Measurements from ENCODE around the gene MAMDC2.

DNA sequence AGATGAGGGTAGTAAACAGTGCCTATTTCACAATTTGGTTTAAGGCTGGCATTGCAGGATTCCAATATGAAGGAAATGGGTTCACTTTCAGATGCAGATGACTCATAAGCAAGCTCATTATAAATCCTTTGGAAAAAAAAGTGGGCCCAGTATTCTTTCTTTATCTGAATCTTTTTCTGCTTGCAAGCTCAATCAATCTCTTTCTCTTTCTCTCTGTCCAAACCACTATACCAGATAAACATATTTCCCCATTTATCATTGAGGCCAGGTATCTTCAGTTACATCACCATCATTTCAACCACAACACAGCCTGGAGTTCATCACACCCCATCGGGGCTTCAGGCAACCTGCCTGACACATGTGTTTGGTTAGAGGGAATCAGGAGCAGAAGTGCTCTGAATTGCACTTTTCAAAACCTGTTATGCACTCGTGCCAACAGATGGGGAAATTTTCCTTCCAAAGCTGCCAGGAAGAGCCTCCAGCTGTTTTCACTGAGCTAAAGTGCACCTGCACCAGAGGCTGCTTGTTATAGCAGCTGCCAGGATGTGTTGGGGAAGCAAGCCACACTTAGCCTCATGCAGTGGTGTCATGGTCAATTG, 30.0 kb upstream of the MAMDC2 start:
- TF ChIP-seq, protein P1, sequence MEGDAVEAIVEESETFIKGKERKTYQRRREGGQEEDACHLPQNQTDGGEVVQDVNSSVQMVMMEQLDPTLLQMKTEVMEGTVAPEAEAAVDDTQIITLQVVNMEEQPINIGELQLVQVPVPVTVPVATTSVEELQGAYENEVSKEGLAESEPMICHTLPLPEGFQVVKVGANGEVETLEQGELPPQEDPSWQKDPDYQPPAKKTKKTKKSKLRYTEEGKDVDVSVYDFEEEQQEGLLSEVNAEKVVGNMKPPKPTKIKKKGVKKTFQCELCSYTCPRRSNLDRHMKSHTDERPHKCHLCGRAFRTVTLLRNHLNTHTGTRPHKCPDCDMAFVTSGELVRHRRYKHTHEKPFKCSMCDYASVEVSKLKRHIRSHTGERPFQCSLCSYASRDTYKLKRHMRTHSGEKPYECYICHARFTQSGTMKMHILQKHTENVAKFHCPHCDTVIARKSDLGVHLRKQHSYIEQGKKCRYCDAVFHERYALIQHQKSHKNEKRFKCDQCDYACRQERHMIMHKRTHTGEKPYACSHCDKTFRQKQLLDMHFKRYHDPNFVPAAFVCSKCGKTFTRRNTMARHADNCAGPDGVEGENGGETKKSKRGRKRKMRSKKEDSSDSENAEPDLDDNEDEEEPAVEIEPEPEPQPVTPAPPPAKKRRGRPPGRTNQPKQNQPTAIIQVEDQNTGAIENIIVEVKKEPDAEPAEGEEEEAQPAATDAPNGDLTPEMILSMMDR (IDR thresholded peaks at IDR 0.05; ENCODE audit: low read depth, low read length), result no peak
- TF ChIP-seq, protein P2, sequence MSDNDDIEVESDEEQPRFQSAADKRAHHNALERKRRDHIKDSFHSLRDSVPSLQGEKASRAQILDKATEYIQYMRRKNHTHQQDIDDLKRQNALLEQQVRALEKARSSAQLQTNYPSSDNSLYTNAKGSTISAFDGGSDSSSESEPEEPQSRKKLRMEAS (IDR thresholded peaks at IDR 0.05; ENCODE audit: low read depth, low read length), result no peak

Measured in NB4 (cell line).